Loucy (cell line): ENCODE results near the gene RACGAP1.

ENCODE experiments used
- H2AFZ ChIP-seq: fragments of 200-600 bp; sonication (generic); 2 replicates; pipeline ENCODE4 v1.6.0; 2016; ENCODE audit warnings: antibody characterized with exemption, mild to moderate bottlenecking, low read length, moderate library complexity
- H3F3A ChIP-seq: fragments of 200-600 bp; 2 replicates; pipeline ENCODE4 v1.6.0; 2016; ENCODE audit warnings: antibody characterized with exemption, low read depth, mild to moderate bottlenecking
- H3K27me3 ChIP-seq: fragments of 200-600 bp; sonication (generic); 2 replicates; pipeline ENCODE4 v1.6.1; 2014; ENCODE audit warnings: low read length, mild to moderate bottlenecking; ENCODE audit not compliant: insufficient read depth, poor library complexity, severe bottlenecking
- H3K36me3 ChIP-seq: fragments of 200-600 bp; sonication (generic); 2 replicates; pipeline ENCODE4 v1.6.1; 2016; ENCODE audit warnings: low read length; ENCODE audit not compliant: insufficient read depth
- H3K4me1 ChIP-seq: fragments of 200-600 bp; sonication (generic); 2 replicates; pipeline ENCODE4 v1.5.1; 2014; ENCODE audit warnings: low read length, mild to moderate bottlenecking; ENCODE audit not compliant: insufficient read depth, poor library complexity, severe bottlenecking
- H3K4me2 ChIP-seq: fragments of 200-600 bp; sonication (generic); 2 replicates; pipeline ENCODE4 v1.6.0; 2014; ENCODE audit warnings: antibody characterized with exemption, low read length, low read depth, mild to moderate bottlenecking; ENCODE audit not compliant: poor library complexity, severe bottlenecking
- H3K4me3 ChIP-seq: fragments of 200-600 bp; sonication (generic); 2 replicates; pipeline ENCODE4 v1.5.1; 2014; ENCODE audit warnings: low read length, mild to moderate bottlenecking, mixed read lengths; ENCODE audit not compliant: poor library complexity, severe bottlenecking
- H3K79me2 ChIP-seq: fragments of 200-600 bp; sonication (generic); 2 replicates; pipeline ENCODE4 v1.6.1; 2014; ENCODE audit warnings: low read length; ENCODE audit not compliant: insufficient read depth
- H3K9ac ChIP-seq: fragments of 200-600 bp; sonication (generic); 2 replicates; pipeline ENCODE4 v1.6.0; 2014; ENCODE audit warnings: mild to moderate bottlenecking, low read depth, low read length, moderate library complexity; ENCODE audit not compliant: poor library complexity, severe bottlenecking
- H3K9me2 ChIP-seq: fragments of 200-600 bp; sonication (generic); replicated peaks from 2 replicates; pipeline ENCODE4 v1.6.1; 2016; ENCODE audit warnings: low read depth, low read length, mixed read lengths
- H3K9me3 ChIP-seq: fragments of 200-600 bp; sonication (generic); 2 replicates; pipeline ENCODE4 v1.6.1; 2014; ENCODE audit warnings: mild to moderate bottlenecking, antibody characterized with exemption, low read length, low read depth; ENCODE audit not compliant: insufficient read depth
- H4K20me1 ChIP-seq: fragments of 200-600 bp; sonication (generic); 2 replicates; pipeline ENCODE4 v1.6.0; 2014; ENCODE audit warnings: antibody characterized with exemption, low read length, mild to moderate bottlenecking; ENCODE audit not compliant: insufficient read depth, poor library complexity, severe bottlenecking
- CTCF ChIP-seq: fragments of 200-600 bp; sonication (generic); conservative IDR thresholded peaks from 2 replicates; pipeline ENCODE4 v1.5.1; 2014; ENCODE audit warnings: mild to moderate bottlenecking, antibody characterized with exemption, low read length
- EZH2phosphoT487 ChIP-seq: fragments of 200-600 bp; IDR thresholded peaks from 2 replicates; pipeline ENCODE4 v1.6.1; 2018; ENCODE audit warnings: antibody characterized with exemption, mild to moderate bottlenecking, moderate library complexity, borderline replicate concordance

RACGAP1 gene

GRCh38 chr12:49961993-49962764, 63.1 kb downstream of the RACGAP1 start:
- H4K20me1 ChIP-seq: no peaks in the 10 kb centered on the region
- H3K4me1 ChIP-seq: peaks cover 70% of the 10 kb centered on the region
- no peak overlapping the region for H2AFZ ChIP-seq
- H3K79me2 ChIP-seq: 0 out of 2 replicates have a peak, but pooled peaks cover 4% of the 10 kb centered on the region
- no peaks in the 10 kb centered on the region for H3K27me3 ChIP-seq
- peak overlapping the region; percentile 50 for H3K4me3 ChIP-seq
- no peaks in the 10 kb centered on the region for H3K9me2 ChIP-seq
- 0 out of 2 replicates have a peak, but pooled peaks cover 3% of the 10 kb centered on the region for H3F3A ChIP-seq
- no peaks in the 10 kb centered on the region for H3K9me3 ChIP-seq
- no peak for TF ChIP-seq EZH2phosphoT487
- no peak for TF ChIP-seq CTCF
- no peaks in the 10 kb centered on the region for H3K36me3 ChIP-seq
- H3K4me2 ChIP-seq: peak overlapping the region; percentile 57
- H3K9ac ChIP-seq: peak overlapping the region; percentile 47

- Histone ChIP-seq H3K4me3 (peak within 1 kb of the TSS; percentile 57), H3K36me3 (no peaks in the 10 kb centered on the region), H4K20me1 (no peaks in the 10 kb centered on the region), H3K9me2 (no peaks in the 10 kb centered on the region), H2AFZ (no peak within 1 kb of the TSS), H3F3A (0 out of 2 replicates have a peak, but pooled peaks cover 3% of the 10 kb centered on the region), H3K79me2 (0 out of 2 replicates have a peak, but pooled peaks cover 4% of the 10 kb centered on the region), H3K27me3 (no peaks in the 10 kb centered on the region), H3K4me2 (peak within 1 kb of the TSS; percentile 76), H3K4me1 (peaks cover 76% of the 10 kb centered on the region), H3K9me3 (no peaks in the 10 kb centered on the region), H3K9ac (peak within 1 kb of the TSS; percentile 75)
- TF ChIP-seq CTCF (no peak), EZH2phosphoT487 (no peak)
Observed at GRCh38 chr12:49961111-49961922, 64.0 kb downstream of the RACGAP1 start, which contains the start of gene AQP5. Gene AQP5, plus strand, starts transcription at chr12:49961872. Its CDS starts 146 bp downstream, at chr12:49962018.

DNA sequence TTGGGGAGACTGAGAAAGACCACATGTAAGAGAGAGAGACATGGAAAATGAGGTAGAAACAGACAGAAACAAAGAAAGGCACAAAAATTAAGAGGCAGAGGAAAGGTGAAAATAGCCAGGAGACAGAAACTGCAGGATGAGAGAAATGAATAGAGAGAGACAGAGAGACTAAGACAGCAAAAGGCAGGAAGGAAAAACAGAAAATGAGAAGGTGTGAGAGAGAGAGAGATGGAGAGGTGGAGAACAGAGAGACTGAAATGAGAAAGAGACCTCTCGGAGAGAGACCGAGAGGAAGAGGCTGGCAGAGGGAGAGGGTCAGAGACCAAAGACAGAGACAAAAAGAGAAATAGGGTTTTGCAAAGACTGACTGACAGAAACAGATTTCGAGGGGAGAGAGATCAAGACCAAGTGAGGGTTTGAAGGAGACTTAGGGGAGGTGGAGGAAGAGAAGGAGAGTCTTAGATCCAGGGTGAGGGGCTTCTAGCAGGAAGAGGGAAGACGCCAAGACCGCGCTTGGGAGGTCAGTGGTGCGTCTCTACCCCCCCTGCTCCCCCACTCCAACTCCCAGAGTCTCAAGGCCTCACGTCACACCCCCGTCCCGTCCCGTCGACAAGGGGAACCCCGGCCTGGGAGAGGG, 64.7 kb downstream of the RACGAP1 start:
- Histone ChIP-seq H3K27me3 (no peaks in the 10 kb centered on the region), H3K9me3 (no peaks in the 10 kb centered on the region), H3K4me3 (peak overlapping the region; percentile 57), H3K36me3 (no peaks in the 10 kb centered on the region), H2AFZ (no peak overlapping the region), H4K20me1 (no peaks in the 10 kb centered on the region), H3K9me2 (no peaks in the 10 kb centered on the region), H3K79me2 (0 out of 2 replicates have a peak, but pooled peaks cover 4% of the 10 kb centered on the region), H3F3A (0 out of 2 replicates have a peak, but pooled peaks cover 3% of the 10 kb centered on the region), H3K9ac (peak overlapping the region; percentile 75), H3K4me2 (peak overlapping the region; percentile 76), H3K4me1 (peaks cover 81% of the 10 kb centered on the region)
- no peak for TF ChIP-seq EZH2phosphoT487
- TF ChIP-seq CTCF: no peak
